PC-9 (cell line): ENCODE results near the gene UBR4. TPM values are rescaled to one million over a fixed set of nuclear protein-coding genes. Genes with fewer than 3 reads are reported as not detected.

Experiments
- BruUV-seq: library from RNA; stranded (reverse); fragments of 400-500 nt; replicated peaks from 2 replicates; lab custom pipeline; 2021; lab: Mats Ljungman, UMichigan
- CTCF ChIA-PET: fragments of 300-600 bp; sonication (Branson Sonifier 250); formaldehyde crosslinking; loops from one replicate; lab custom pipeline; 2022; ENCODE audit warnings: antibody characterized with exemption; lab: Charles Lee
- POLR2A ChIA-PET: fragments of 300-600 bp; sonication (Branson Sonifier 250); formaldehyde crosslinking; loops from one replicate; lab custom pipeline; 2022; ENCODE audit warnings: antibody characterized with exemption; ENCODE audit not compliant: unreplicated experiment; lab: Charles Lee
- DNase-seq, 2 experiments: peaks; one replicate each; pipeline versions ENCODE4 v3.0.0 to v3.0.0-alpha.2; 2015 to 2022; ENCODE audit warnings: mixed read lengths in 1 of 2
- H2AFZ ChIP-seq: fragments of 200-600 bp; sonication (generic); 2 replicates; pipeline ENCODE4 v1.8.1; 2017; ENCODE audit warnings: antibody characterized with exemption
- H3F3A ChIP-seq: fragments of 200-600 bp; sonication (generic); 2 replicates; pipeline ENCODE4 v1.8.1; 2017; ENCODE audit warnings: antibody characterized with exemption, mild to moderate bottlenecking, low read depth; ENCODE audit not compliant: insufficient read depth
- H3K27ac ChIP-seq: fragments of 200-600 bp; sonication (generic); 2 replicates; pipeline ENCODE4 v1.6.1; 2016; ENCODE audit warnings: mixed run types
- H3K27me3 ChIP-seq: fragments of 200-600 bp; sonication (generic); 2 replicates; pipeline ENCODE4 v1.6.1; 2016; ENCODE audit warnings: low read depth, mixed run types; ENCODE audit not compliant: insufficient read depth
- H3K36me3 ChIP-seq: fragments of 200-600 bp; sonication (generic); 2 replicates; pipeline ENCODE4 v1.6.1; 2016; ENCODE audit warnings: low read depth, mixed run types
- H3K4me1 ChIP-seq: fragments of 200-600 bp; sonication (generic); replicated peaks from 2 replicates; pipeline ENCODE4 v1.6.1; 2016; ENCODE audit warnings: mixed run types; ENCODE audit not compliant: insufficient read depth
- H3K4me2 ChIP-seq: fragments of 200-600 bp; sonication (generic); 2 replicates; pipeline ENCODE4 v1.6.1; 2017; ENCODE audit warnings: mixed run types
- H3K4me3 ChIP-seq: fragments of 200-600 bp; sonication (generic); 2 replicates; pipeline ENCODE4 v1.6.1; 2016; ENCODE audit warnings: mixed run types
- H3K79me2 ChIP-seq: fragments of 200-600 bp; sonication (generic); 2 replicates; pipeline ENCODE4 v1.6.1; 2017; ENCODE audit warnings: low read depth, mixed run types
- H3K9me2 ChIP-seq: fragments of 200-600 bp; sonication (generic); 2 replicates; pipeline ENCODE4 v1.8.1; 2017; ENCODE audit warnings: mild to moderate bottlenecking; ENCODE audit not compliant: insufficient read depth
- H3K9me3 ChIP-seq: fragments of 200-600 bp; sonication (generic); 2 replicates; pipeline ENCODE4 v1.8.1; 2016; ENCODE audit warnings: low read depth; ENCODE audit not compliant: insufficient read depth
- H4K20me1 ChIP-seq: fragments of 200-600 bp; sonication (generic); 2 replicates; pipeline ENCODE4 v1.8.1; 2017; ENCODE audit not compliant: insufficient read depth
- EZH2 ChIP-seq: fragments of 200-600 bp; sonication (generic); IDR thresholded peaks from 2 replicates; pipeline ENCODE4 v1.8.0; 2017; ENCODE audit warnings: antibody characterized with exemption, low read depth
- intact Hi-C: fragments of 100-400 bp; cut with micrococcal nuclease; formaldehyde crosslinking; loops from one replicate; pipeline ENCODE4 v1.10.0; 2022; ENCODE audit not compliant: unreplicated experiment
- total RNA-seq: library from RNA; stranded (reverse); gene quantifications from 2 replicates; pipeline ENCODE4 v1.2.3, GENCODE V29; 2021
- TF ChIP-seq, protein P1 (sequence below): fragments of 200-600 bp; sonication (generic); conservative IDR thresholded peaks from 2 replicates; pipeline ENCODE4 v1.6.1; 2017; ENCODE audit warnings: mixed run types, antibody characterized with exemption, mild to moderate bottlenecking, moderate library complexity

UBR4 gene
- total RNA-seq, 1 experiment from 2014 or later, result 117 TPM

DNA sequence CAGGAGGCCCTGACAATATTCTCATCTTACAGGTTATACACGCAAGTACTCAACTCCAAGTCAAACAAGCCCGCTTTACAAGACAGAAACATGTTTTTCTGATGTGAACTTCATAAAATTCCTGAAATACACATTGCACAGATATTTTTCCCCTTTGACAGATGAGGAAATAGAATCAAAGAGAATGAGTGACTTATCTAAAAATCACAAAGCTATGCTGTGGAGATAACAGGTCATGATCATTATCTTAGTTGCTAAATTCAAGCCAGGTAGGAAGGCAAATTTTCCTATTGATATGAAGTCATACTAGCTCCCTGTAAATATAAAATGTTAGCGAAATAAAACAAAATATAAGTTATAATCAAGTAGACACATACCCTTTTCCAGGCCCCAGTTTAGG, 18.3 kb downstream of the UBR4 start:
- H3K9me3 ChIP-seq, result no peaks in the 10 kb centered on the region
- no TSS peak for BruUV-seq
- no peaks in the 10 kb centered on the region for H3K27me3 ChIP-seq
- H3K4me1 ChIP-seq, result no peaks in the 10 kb centered on the region
- no peak for TF ChIP-seq EZH2
- TF ChIP-seq, protein P1, sequence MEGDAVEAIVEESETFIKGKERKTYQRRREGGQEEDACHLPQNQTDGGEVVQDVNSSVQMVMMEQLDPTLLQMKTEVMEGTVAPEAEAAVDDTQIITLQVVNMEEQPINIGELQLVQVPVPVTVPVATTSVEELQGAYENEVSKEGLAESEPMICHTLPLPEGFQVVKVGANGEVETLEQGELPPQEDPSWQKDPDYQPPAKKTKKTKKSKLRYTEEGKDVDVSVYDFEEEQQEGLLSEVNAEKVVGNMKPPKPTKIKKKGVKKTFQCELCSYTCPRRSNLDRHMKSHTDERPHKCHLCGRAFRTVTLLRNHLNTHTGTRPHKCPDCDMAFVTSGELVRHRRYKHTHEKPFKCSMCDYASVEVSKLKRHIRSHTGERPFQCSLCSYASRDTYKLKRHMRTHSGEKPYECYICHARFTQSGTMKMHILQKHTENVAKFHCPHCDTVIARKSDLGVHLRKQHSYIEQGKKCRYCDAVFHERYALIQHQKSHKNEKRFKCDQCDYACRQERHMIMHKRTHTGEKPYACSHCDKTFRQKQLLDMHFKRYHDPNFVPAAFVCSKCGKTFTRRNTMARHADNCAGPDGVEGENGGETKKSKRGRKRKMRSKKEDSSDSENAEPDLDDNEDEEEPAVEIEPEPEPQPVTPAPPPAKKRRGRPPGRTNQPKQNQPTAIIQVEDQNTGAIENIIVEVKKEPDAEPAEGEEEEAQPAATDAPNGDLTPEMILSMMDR, result no peak
- H3K4me3 ChIP-seq, result no peak overlapping the region
- DNase-seq, result no peak
- H3K79me2 ChIP-seq, result no peaks in the 10 kb centered on the region; the same call in 1 of the 2 replicates
- ChIA-PET POLR2A (no interaction called here), CTCF (no interaction called here)
- H2AFZ ChIP-seq, result no peak overlapping the region
- H3K4me2 ChIP-seq, result no peak overlapping the region
- H3K36me3 ChIP-seq, result peaks cover 6% of the 10 kb centered on the region; the same call in 1 of the 2 replicates
- no peaks in the 10 kb centered on the region for H4K20me1 ChIP-seq
- H3F3A ChIP-seq, result no peaks in the 10 kb centered on the region
- intact Hi-C loops, result loop anchor here (5.0 kb wide), 1 partner anchor 35 kb away; no protein-coding TSS in a partner anchor
- no peak overlapping the region for H3K27ac ChIP-seq
- no peaks in the 10 kb centered on the region for H3K9me2 ChIP-seq

DNA sequence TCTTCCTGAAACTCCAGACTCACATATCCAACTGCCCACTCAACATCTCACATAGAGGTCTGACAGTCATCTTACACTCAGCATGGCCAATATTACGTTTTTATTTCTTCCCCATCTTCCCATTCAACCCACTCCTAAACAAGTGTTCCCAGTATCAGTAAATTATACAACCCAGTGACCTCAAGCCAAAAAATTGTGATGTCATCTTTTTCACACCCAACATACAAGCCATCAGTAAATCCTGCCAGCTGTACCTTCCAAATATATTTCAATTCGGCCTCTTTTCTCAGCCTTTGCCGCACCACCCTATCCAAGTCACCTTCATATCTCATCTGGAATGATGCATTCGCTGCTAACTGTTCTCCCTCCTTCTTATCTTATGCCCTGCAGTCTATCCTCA, 19.6 kb downstream of the UBR4 start:
- H3K9me3 ChIP-seq, result no peaks in the 10 kb centered on the region
- ChIA-PET POLR2A (no interaction called here), CTCF (no interaction called here)
- no TSS peak for BruUV-seq
- H3K4me3 ChIP-seq, result no peak overlapping the region
- no peaks in the 10 kb centered on the region for H3F3A ChIP-seq
- DNase-seq, result no peak
- H3K27ac ChIP-seq, result no peak overlapping the region
- H3K4me2 ChIP-seq, result no peak overlapping the region
- intact Hi-C loops, result loop anchor here (5.0 kb wide), 1 partner anchor 33 kb away; no protein-coding TSS in a partner anchor
- no peaks in the 10 kb centered on the region for H3K27me3 ChIP-seq
- no peaks in the 10 kb centered on the region for H4K20me1 ChIP-seq
- H3K9me2 ChIP-seq, result no peaks in the 10 kb centered on the region
- TF ChIP-seq EZH2, result no peak
- TF ChIP-seq, protein P1, result no peak
- H3K4me1 ChIP-seq, result no peaks in the 10 kb centered on the region
- peaks cover 6% of the 10 kb centered on the region; the same call in 1 of the 2 replicates for H3K36me3 ChIP-seq
- no peaks in the 10 kb centered on the region; the same call in 1 of the 2 replicates for H3K79me2 ChIP-seq
- H2AFZ ChIP-seq, result no peak overlapping the region

DNA sequence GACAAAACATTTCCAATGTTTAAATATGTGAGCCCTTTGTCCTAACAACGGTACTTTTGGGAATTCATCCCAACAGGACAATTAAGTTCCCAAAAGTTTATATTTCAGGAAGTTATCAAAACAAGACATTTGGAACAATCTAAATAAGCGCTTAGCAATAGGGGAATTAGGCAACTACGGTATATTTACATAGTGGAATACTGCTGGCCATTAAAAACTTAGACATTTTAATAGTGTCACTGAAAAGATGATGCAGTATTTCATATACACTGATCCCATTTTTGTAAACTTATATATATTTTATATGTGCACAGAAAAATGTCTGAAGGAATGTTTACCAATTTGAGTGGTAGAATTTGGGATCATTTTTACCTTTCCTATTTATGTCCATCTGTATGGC, 20.8 kb downstream of the UBR4 start:
- Histone ChIP-seq H3F3A (no peaks in the 10 kb centered on the region), H2AFZ (no peak overlapping the region), H4K20me1 (no peaks in the 10 kb centered on the region), H3K4me2 (no peak overlapping the region), H3K9me3 (no peaks in the 10 kb centered on the region), H3K4me3 (no peak overlapping the region), H3K79me2 (no peaks in the 10 kb centered on the region; the same call in 1 of the 2 replicates), H3K4me1 (no peaks in the 10 kb centered on the region), H3K36me3 (peaks cover 6% of the 10 kb centered on the region; the same call in 1 of the 2 replicates), H3K27me3 (no peaks in the 10 kb centered on the region), H3K27ac (no peak overlapping the region), H3K9me2 (no peaks in the 10 kb centered on the region)
- no peak for DNase-seq
- intact Hi-C loops, result no loop called here
- no TSS peak for BruUV-seq
- ChIA-PET POLR2A (no interaction called here), CTCF (no interaction called here)
- TF ChIP-seq, protein P1, result no peak
